ENCODE data around the gene SIGLEC6.

Gene SIGLEC6

DNA sequence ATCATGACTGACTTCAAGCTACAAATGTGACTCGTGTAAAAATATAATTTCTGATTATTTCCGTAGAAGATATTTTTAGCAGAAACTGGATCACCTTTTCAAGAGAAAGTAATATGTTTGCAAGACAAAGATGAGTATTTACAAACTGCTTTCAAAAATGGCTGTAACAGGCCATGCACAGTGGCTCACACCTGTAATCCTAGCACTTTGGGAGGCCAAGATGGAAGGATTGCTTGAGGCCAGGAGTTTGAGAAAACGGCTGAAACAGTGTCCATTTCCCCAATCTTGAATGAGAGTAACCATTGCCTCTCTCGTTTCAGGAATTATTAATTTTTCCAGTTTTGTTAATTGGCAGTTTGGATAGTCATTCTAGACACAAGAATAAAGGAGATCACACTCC, 36.1 kb upstream of the SIGLEC6 start:
- 83% methylated on average over 2 of the region's 4 CpGs for WGBS
- Histone ChIP-seq H3K14ac (ENCODE audit: low read length in 2 of 2) (no peak overlapping the region), H2BK15ac (ENCODE audit: low read depth, poor library complexity, severe bottlenecking) (no peak overlapping the region), H3K18ac (ENCODE audit: low read depth in 1 of 2, low read length in 2 of 2) (no peak overlapping the region), H4K8ac (ENCODE audit: low read length) (no peak overlapping the region), H3K36me3 (ENCODE audit: control insufficient read depth in 1 of 2, insufficient read depth in 2 of 2, low read depth in 1 of 2, low read length in 2 of 2) (no peaks in the 10 kb centered on the region), H3K4ac (ENCODE audit: low read depth in 1 of 2, low read length in 2 of 2) (no peak overlapping the region), H3K4me1 (ENCODE audit: control insufficient read depth, insufficient read depth, low read depth, low read length) (peaks cover 6% of the 10 kb centered on the region), H3K4me2 (ENCODE audit: low read length, poor library complexity, severe bottlenecking) (no peak overlapping the region), H3K27me3 (ENCODE audit: control insufficient read depth in 1 of 2, insufficient read depth in 1 of 2, low read length in 2 of 2) (peaks cover 0 to 23% of the 10 kb centered on the region in 2 experiments), H3K9me3 (ENCODE audit: control insufficient read depth, low read length) (no peaks in the 10 kb centered on the region), H2BK12ac (ENCODE audit: low read length in 2 of 2) (no peak overlapping the region), H3K79me1 (replicated peaks; ENCODE audit: low read length, poor library complexity, severe bottlenecking) (peaks cover 2% of the 10 kb centered on the region), H3K27ac (ENCODE audit: low read length, poor library complexity, severe bottlenecking) (no peak overlapping the region), H2AK5ac (ENCODE audit: low read length, severe bottlenecking) (no peak overlapping the region), H3K23ac (ENCODE audit: low read length in 2 of 2) (no peak overlapping the region), H3K9ac (ENCODE audit: low read length) (no peak overlapping the region), H3K4me3 (ENCODE audit: insufficient read depth in 1 of 2, low read depth in 1 of 2, low read length in 2 of 2) (no peak overlapping the region), H2BK5ac (ENCODE audit: low read depth, low read length, poor library complexity, severe bottlenecking) (no peak overlapping the region), H2AFZ (ENCODE audit: low read depth, low read length) (no peak overlapping the region), H2BK120ac (ENCODE audit: low read depth, low read length) (no peak overlapping the region), H4K91ac (ENCODE audit: low read length) (no peak overlapping the region)
- DNase-seq, result no peak

DNA sequence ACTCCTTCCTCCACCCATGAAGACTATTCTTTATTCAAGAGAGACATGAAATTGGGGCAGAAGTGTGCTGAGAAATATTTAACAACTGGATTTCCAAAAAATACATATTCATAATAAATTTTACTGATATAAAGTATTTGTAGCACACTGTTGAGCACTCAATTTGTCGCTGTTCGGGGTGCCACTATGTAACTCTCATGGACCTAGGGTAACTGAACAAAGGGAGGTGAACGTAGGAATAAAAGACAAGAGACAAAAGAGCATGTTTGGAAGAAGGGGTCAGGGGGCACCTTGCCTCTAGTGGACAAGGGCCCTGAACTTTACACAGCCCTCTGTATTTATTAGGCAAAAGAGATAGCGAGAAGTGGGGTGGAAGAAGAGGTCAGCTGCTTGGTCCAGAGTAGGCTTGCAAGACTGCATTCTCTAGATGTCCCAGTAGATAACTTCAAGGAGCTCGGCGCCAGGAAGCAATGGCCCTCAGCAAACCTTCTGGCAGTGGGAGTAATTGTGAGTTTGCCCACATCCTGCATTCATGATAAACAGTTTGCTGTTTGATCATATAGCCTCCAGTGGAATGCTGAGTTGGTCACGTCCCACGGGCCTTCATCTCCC, 35.1 kb upstream of the SIGLEC6 start:
- no peak overlapping the region for H4K91ac ChIP-seq (ENCODE audit: low read length)
- no peak overlapping the region for H3K9ac ChIP-seq (ENCODE audit: low read length)
- H3K23ac ChIP-seq (ENCODE audit: low read length in 2 of 2), result no peak overlapping the region
- no peak overlapping the region for H2BK120ac ChIP-seq (ENCODE audit: low read depth, low read length)
- H3K36me3 ChIP-seq (ENCODE audit: control insufficient read depth in 1 of 2, insufficient read depth in 2 of 2, low read depth in 1 of 2, low read length in 2 of 2), result no peaks in the 10 kb centered on the region
- no peak overlapping the region for H3K27ac ChIP-seq (ENCODE audit: low read length, poor library complexity, severe bottlenecking)
- H2AFZ ChIP-seq (ENCODE audit: low read depth, low read length), result no peak overlapping the region
- H3K4me3 ChIP-seq (ENCODE audit: insufficient read depth in 1 of 2, low read depth in 1 of 2, low read length in 2 of 2), result no peak overlapping the region
- H3K27me3 ChIP-seq (ENCODE audit: control insufficient read depth in 1 of 2, insufficient read depth in 1 of 2, low read length in 2 of 2), result peaks cover 0 to 23% of the 10 kb centered on the region in 2 experiments
- DNase-seq, result no peak
- H3K79me1 ChIP-seq (replicated peaks; ENCODE audit: low read length, poor library complexity, severe bottlenecking), result no peaks in the 10 kb centered on the region
- no peak overlapping the region for H3K4me2 ChIP-seq (ENCODE audit: low read length, poor library complexity, severe bottlenecking)
- 58% methylated on average over 6 of the region's 8 CpGs for WGBS
- no peaks in the 10 kb centered on the region for H3K9me3 ChIP-seq (ENCODE audit: control insufficient read depth, low read length)
- H4K8ac ChIP-seq (ENCODE audit: low read length), result no peak overlapping the region
- no peaks in the 10 kb centered on the region for H3K4me1 ChIP-seq (ENCODE audit: control insufficient read depth, insufficient read depth, low read depth, low read length)
- H2BK5ac ChIP-seq (ENCODE audit: low read depth, low read length, poor library complexity, severe bottlenecking), result no peak overlapping the region
- H3K4ac ChIP-seq (ENCODE audit: low read depth in 1 of 2, low read length in 2 of 2), result no peak overlapping the region
- H3K18ac ChIP-seq (ENCODE audit: low read depth in 1 of 2, low read length in 2 of 2), result no peak overlapping the region
- no peak overlapping the region for H2BK15ac ChIP-seq (ENCODE audit: low read depth, poor library complexity, severe bottlenecking)
- H3K14ac ChIP-seq (ENCODE audit: low read length in 2 of 2), result no peak overlapping the region
- no peak overlapping the region for H2BK12ac ChIP-seq (ENCODE audit: low read length in 2 of 2)
- no peak overlapping the region for H2AK5ac ChIP-seq (ENCODE audit: low read length, severe bottlenecking)

DNA sequence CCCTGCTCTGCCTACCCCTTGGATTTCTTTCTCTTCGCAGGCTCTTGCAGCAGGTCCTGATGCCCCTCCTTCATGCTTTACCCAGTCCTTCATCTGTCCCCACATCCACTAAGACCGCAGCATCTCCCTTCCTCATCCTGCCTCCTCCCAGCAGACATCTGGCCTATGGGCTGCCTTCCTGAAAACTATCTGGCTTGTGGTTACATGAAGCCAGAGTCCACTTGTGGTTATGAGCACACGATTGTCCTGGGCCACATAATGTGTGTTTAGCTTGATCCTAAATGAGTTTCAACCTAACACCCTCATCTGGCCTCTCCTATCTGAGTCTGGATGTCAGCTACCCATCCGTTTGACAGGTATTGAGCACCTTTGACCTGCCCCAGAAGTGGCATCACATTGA, 34.1 kb upstream of the SIGLEC6 start:
- Histone ChIP-seq H2AFZ (ENCODE audit: low read depth, low read length) (no peak overlapping the region), H3K4ac (ENCODE audit: low read depth in 1 of 2, low read length in 2 of 2) (no peak overlapping the region), H3K27ac (ENCODE audit: low read length, poor library complexity, severe bottlenecking) (no peak overlapping the region), H3K9me3 (ENCODE audit: control insufficient read depth, low read length) (no peaks in the 10 kb centered on the region), H3K18ac (ENCODE audit: low read depth in 1 of 2, low read length in 2 of 2) (no peak overlapping the region), H3K4me3 (ENCODE audit: insufficient read depth in 1 of 2, low read depth in 1 of 2, low read length in 2 of 2) (no peak overlapping the region), H3K27me3 (ENCODE audit: control insufficient read depth in 1 of 2, insufficient read depth in 1 of 2, low read length in 2 of 2) (peaks cover 0 to 25% of the 10 kb centered on the region in 2 experiments), H3K4me1 (ENCODE audit: control insufficient read depth, insufficient read depth, low read depth, low read length) (no peaks in the 10 kb centered on the region), H3K14ac (ENCODE audit: low read length in 2 of 2) (no peak overlapping the region), H2BK120ac (ENCODE audit: low read depth, low read length) (no peak overlapping the region), H4K8ac (ENCODE audit: low read length) (no peak overlapping the region), H2BK5ac (ENCODE audit: low read depth, low read length, poor library complexity, severe bottlenecking) (no peak overlapping the region), H3K36me3 (ENCODE audit: control insufficient read depth in 1 of 2, insufficient read depth in 2 of 2, low read depth in 1 of 2, low read length in 2 of 2) (no peaks in the 10 kb centered on the region), H2BK12ac (ENCODE audit: low read length in 2 of 2) (no peak overlapping the region), H3K4me2 (ENCODE audit: low read length, poor library complexity, severe bottlenecking) (no peak overlapping the region), H3K9ac (ENCODE audit: low read length) (no peak overlapping the region), H2BK15ac (ENCODE audit: low read depth, poor library complexity, severe bottlenecking) (no peak overlapping the region), H2AK5ac (ENCODE audit: low read length, severe bottlenecking) (no peak overlapping the region), H4K91ac (ENCODE audit: low read length) (no peak overlapping the region), H3K79me1 (replicated peaks; ENCODE audit: low read length, poor library complexity, severe bottlenecking) (no peaks in the 10 kb centered on the region), H3K23ac (ENCODE audit: low read length in 2 of 2) (no peak overlapping the region)
- WGBS, result 56% methylated on average over 4 of the region's 4 CpGs
- peak; percentile 36 for DNase-seq

GRCh38 chr19:51564791-51565190, 33.3 kb upstream of the SIGLEC6 start:
- Histone ChIP-seq H4K8ac (ENCODE audit: low read length) (no peak overlapping the region), H2AFZ (ENCODE audit: low read depth, low read length) (no peak overlapping the region), H3K79me1 (replicated peaks; ENCODE audit: low read length, poor library complexity, severe bottlenecking) (no peaks in the 10 kb centered on the region), H3K4me1 (ENCODE audit: control insufficient read depth, insufficient read depth, low read depth, low read length) (no peaks in the 10 kb centered on the region), H3K4ac (ENCODE audit: low read depth in 1 of 2, low read length in 2 of 2) (no peak overlapping the region), H3K27ac (ENCODE audit: low read length, poor library complexity, severe bottlenecking) (no peak overlapping the region), H2BK5ac (ENCODE audit: low read depth, low read length, poor library complexity, severe bottlenecking) (no peak overlapping the region), H4K91ac (ENCODE audit: low read length) (no peak overlapping the region), H2BK15ac (ENCODE audit: low read depth, poor library complexity, severe bottlenecking) (peak overlapping the region; percentile 17), H3K4me3 (ENCODE audit: insufficient read depth in 1 of 2, low read depth in 1 of 2, low read length in 2 of 2) (no peak overlapping the region), H3K27me3 (ENCODE audit: control insufficient read depth in 1 of 2, insufficient read depth in 1 of 2, low read length in 2 of 2) (peaks cover 0 to 32% of the 10 kb centered on the region in 2 experiments), H2BK120ac (ENCODE audit: low read depth, low read length) (no peak overlapping the region), H3K14ac (ENCODE audit: low read length in 2 of 2) (no peak overlapping the region), H3K9me3 (ENCODE audit: control insufficient read depth, low read length) (no peaks in the 10 kb centered on the region), H2AK5ac (ENCODE audit: low read length, severe bottlenecking) (no peak overlapping the region), H3K18ac (ENCODE audit: low read depth in 1 of 2, low read length in 2 of 2) (no peak overlapping the region), H3K4me2 (ENCODE audit: low read length, poor library complexity, severe bottlenecking) (no peak overlapping the region), H3K9ac (ENCODE audit: low read length) (no peak overlapping the region), H2BK12ac (ENCODE audit: low read length in 2 of 2) (no peak overlapping the region), H3K36me3 (ENCODE audit: control insufficient read depth in 1 of 2, insufficient read depth in 2 of 2, low read depth in 1 of 2, low read length in 2 of 2) (no peaks in the 10 kb centered on the region), H3K23ac (ENCODE audit: low read length in 2 of 2) (no peak overlapping the region)
- DNase-seq, result no peak
- 89% methylated on average over 6 of the region's 6 CpGs for WGBS
